G401.6 (cell line): Measurements from ENCODE around the gene ZDHHC19.
"Not testable (repeated sequence)": the region's sequence is repeated elsewhere in the genome, so short reads cannot be mapped to it uniquely, and the experiment has no call there.

Experiments used
- FAIRE-seq: peaks from 2 replicates; lab custom pipeline; 2012; peaks lifted over from hg19 to GRCh38; lab: Jason Lieb, UNC

Gene ZDHHC19

GRCh38 chr3:196198771-196199753, 12.1 kb downstream of the ZDHHC19 start:
- no peak for FAIRE-seq

GRCh38 chr3:196198081-196198675, 13.0 kb downstream of the ZDHHC19 start:
- FAIRE-seq = no peak

- FAIRE-seq = no peak
Measured at GRCh38 chr3:196197524-196197923, 13.7 kb downstream of the ZDHHC19 start.

GRCh38 chr3:196195664-196196265, 15.4 kb downstream of the ZDHHC19 start:
- FAIRE-seq = no peak

GRCh38 chr3:196194542-196194915, 16.7 kb downstream of the ZDHHC19 start:
- no peak for FAIRE-seq

- no peak for FAIRE-seq
Measured at GRCh38 chr3:196193736-196194541, 17.3 kb downstream of the ZDHHC19 start.

GRCh38 chr3:196193133-196193735, 18.0 kb downstream of the ZDHHC19 start:
- FAIRE-seq = no peak

GRCh38 chr3:196192524-196193051, 18.6 kb downstream of the ZDHHC19 start:
- FAIRE-seq = no peak

GRCh38 chr3:196192036-196192523, 19.1 kb downstream of the ZDHHC19 start:
- FAIRE-seq = no peak

- FAIRE-seq = no peak
Measured at GRCh38 chr3:196189566-196190347, 21.4 kb downstream of the ZDHHC19 start.

- no peak for FAIRE-seq
Measured at GRCh38 chr3:196186651-196187573, 24.3 kb downstream of the ZDHHC19 start.

GRCh38 chr3:196184881-196185280, 26.3 kb downstream of the ZDHHC19 start:
- FAIRE-seq = no peak

GRCh38 chr3:196184169-196184432, 27.1 kb downstream of the ZDHHC19 start:
- FAIRE-seq = not testable (repeated sequence)

- no peak for FAIRE-seq
Measured at GRCh38 chr3:196181127-196181546, 30.1 kb downstream of the ZDHHC19 start.

- FAIRE-seq = no peak
Measured at GRCh38 chr3:196180346-196180745, 30.9 kb downstream of the ZDHHC19 start.

GRCh38 chr3:196179380-196180308, 31.6 kb downstream of the ZDHHC19 start:
- FAIRE-seq = no peak

- FAIRE-seq = no peak
Measured at GRCh38 chr3:196178993-196179379, 32.2 kb downstream of the ZDHHC19 start.

- FAIRE-seq = no peak
Measured at GRCh38 chr3:196177967-196178366, 33.2 kb downstream of the ZDHHC19 start.

- FAIRE-seq = no peak
Measured at GRCh38 chr3:196177567-196177966, 33.6 kb downstream of the ZDHHC19 start.
